GM11168 (cell line): Measurements from ENCODE around the gene PCBP3.
"Not testable (repeated sequence)": the region's sequence is repeated elsewhere in the genome, so short reads cannot be mapped to it uniquely, and the experiment has no call there.

ENCODE experiments used
- in situ Hi-C: fragments of 300-500 bp; cut with MboI; formaldehyde crosslinking; loops from one replicate; pipeline ENCODE4 v1.12.0; 2022; ENCODE audit warnings: low sequenced_read_pairs; ENCODE audit not compliant: unreplicated experiment

PCBP3 gene

GRCh38 chr21:45661913-45662622 is 18.5 kb downstream of the PCBP3 start:
- in situ Hi-C loops = not testable (repeated sequence)

DNA sequence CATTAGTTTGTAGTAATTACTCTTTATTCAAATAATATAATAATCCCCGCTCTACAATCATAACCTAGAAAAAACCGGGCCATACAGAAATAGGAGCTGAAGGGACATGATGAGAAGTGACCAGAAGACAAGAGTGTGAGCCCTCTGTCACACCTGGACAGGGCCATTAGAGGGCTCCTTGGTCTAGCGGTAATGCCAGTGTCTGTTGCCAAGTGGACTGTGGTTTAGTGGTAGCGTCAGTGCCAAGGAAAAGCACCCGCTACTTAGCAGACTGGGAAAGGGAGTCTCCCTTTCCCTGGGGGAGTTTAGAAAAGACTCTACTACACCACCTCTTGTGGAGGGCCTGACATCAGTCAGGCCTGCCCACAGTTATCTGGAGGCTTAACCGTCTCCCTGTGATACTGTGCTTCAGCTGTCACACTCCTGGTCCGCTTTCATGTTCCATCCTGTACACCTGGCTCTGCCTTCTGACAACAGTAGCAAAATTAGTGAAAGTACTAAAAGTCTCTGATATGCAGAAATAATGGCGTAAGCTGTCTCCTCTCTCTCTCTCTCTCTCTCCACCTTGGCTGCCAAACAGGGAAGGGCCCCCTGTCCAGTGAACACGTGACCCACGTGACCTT is 19.2 kb downstream of the PCBP3 start:
- in situ Hi-C loops = not testable (repeated sequence)

GRCh38 chr21:45669382-45669781 is 25.9 kb downstream of the PCBP3 start:
- in situ Hi-C loops = no loop called here

DNA sequence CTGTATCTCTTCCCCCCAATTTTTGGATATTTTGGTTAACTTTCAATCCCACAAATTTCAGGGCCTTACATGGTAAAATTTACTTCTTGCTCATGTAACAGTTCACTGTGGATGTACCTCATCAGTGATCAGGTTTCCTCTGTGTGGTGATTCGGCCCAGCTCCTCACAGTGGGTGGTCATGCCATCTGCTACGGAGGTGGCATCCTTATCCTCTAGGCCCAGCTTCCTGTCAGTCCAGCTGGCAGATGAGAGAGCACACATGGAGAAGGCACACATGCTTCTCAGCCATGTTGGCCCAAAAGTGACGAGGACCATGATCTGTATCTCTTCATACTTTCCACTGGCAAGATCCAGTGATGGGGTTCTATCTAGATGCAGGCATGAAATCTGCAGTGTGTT is 27.2 kb downstream of the PCBP3 start:
- in situ Hi-C loops = no loop called here

GRCh38 chr21:45678790-45679189 is 35.3 kb downstream of the PCBP3 start:
- in situ Hi-C loops = not testable (repeated sequence)

DNA sequence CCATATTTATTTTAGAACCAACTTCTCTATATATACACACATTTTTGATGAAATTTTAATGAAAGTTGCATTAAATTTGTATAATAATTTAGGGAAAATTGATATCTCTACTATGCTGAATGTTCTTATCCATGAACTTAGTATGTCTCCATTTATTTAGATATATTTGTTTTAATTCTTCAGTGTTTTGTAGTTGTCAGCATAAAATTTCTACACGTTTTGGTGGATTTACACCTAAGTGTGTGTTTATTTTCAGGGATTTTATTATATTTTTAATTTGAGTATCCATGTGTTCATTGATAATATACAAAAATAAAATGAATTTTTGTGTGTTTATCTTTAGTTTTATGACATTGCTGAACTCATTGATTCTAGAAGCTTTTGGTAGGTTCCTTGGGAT is 36.7 kb downstream of the PCBP3 start:
- in situ Hi-C loops = no loop called here

GRCh38 chr21:45695086-45695485 is 51.6 kb downstream of the PCBP3 start:
- in situ Hi-C loops = no loop called here

GRCh38 chr21:45698493-45699184 is 55.1 kb downstream of the PCBP3 start:
- in situ Hi-C loops = no loop called here

DNA sequence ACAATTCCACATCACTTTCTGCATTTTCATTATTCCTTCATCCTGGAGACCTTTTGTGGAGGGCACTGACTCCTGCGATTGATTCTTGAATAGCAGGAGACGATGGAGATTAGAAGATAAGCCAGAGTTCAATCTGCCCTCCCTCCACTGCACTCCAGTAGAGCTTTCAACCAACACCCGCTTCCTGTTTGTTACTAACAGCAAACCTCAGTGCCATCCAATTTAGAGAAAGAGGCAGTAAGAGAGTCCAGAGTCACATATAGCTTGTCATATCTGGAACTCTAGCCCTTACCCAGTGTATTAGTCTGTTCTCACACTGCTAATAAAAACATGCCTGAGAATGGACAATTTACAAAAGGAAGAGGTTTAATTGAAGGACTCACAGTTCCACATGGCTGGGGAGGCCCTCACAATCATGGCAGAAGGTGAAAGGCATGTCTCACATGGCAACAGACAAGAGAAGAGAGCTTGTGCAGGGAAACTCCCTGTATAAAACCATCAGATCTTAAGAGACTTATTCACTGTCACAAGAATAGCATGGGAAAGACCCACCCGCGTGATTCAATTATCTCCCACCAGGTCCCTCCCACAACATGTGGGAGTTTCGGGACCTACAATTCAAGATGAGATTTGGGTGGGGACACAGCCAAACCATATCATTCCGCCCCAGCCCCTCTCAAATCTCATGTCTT is 55.9 kb downstream of the PCBP3 start:
- in situ Hi-C loops = no loop called here

DNA sequence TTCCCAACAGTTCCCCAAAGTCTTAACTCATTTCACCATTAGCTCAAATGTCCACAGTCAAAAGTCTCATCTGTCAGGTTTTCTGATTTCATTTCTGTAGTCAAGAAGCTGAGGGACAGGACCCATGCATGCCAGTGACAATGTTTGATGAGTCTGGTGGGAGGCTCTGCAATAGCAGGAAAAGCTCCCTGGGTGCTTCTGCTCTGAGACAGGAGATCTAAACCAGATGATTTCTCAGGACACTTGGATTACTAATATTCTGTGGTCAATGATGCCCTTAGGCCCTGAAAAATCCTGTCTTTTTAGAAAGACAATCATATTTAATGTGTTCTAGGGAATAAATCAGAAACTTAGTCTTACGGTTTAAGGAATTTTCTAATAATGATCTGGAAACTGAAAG is 56.4 kb downstream of the PCBP3 start:
- in situ Hi-C loops = no loop called here

- in situ Hi-C loops = no loop called here
Measured at GRCh38 chr21:45700461-45700860, 56.9 kb downstream of the PCBP3 start.

DNA sequence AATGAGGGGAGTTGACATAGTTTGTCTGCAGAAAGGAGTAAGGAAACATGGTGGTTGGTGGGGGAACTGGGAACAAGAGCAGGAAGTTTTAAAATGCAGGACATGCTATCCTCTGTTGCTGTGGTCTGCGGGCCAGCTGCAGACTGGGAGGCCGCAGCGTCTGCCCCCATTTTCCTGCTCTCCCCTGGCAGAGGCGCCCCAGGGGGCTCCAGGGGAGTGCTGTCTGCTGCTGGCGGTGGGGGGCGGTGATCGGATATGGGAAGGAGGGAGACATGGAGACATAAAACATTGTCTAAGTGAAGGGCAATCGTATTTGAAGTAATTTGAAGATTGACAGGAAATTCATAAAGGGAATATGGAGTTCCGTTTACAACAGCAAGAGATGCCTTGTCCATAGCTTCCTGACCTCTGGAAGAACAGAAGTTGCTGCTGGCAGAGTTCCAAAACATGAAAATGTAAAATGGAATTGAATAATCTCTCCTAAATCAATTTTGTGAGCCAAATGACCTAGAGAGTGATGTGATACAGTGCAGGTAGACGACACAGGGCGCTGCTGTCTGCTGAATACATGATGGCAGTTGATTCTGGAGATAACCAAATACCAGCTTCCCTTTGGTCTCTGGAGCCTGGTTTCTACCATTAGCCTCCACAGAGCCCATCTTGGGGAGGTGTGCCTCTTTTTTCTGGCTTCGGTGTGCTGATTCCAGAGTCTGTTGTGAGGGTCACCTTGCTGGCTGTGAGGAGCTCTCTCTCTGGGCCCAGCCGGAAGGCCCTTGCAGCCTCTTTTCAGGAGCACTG is 61.0 kb downstream of the PCBP3 start:
- in situ Hi-C loops = no loop called here

DNA sequence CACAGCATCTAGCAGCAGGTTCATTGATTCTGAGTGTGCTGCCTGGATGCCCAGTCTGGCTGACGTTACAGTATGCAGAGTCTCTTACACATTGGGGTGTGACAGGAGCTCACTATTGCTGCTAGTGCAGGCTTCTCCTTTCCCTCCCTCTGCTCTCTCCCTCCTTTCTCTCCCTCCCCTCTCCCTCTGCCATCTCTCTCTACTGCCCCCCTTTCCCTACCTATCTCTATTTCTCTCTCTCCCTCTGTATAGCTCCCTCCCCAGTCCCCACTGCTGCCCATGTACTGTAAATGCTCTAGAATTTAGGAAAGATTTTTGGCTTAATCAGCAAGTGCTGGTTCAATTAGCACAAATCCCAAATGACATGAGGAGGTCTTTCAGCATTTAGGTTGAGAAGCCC is 62.8 kb downstream of the PCBP3 start:
- in situ Hi-C loops = no loop called here

DNA sequence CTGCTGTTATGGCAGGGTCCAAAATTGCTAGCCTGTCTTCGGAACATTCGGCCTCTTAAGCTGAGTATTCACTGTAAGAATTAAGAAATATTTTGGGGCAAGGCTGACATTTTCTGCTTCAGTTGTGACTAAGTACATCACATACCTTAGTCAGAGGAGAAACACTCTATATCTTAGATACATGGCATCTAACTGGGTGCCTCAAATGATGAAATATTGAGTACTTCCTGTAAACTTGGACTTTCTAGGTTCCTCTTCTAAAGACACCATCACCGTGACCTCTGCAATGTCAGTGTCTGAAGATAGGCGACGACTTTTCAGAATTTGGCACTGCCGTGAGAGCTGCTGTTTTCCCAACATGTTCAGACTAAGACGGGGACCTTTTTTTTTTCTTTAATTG is 65.6 kb downstream of the PCBP3 start:
- in situ Hi-C loops = no loop called here

GRCh38 chr21:45709696-45710268 is 66.3 kb downstream of the PCBP3 start:
- in situ Hi-C loops = no loop called here

- in situ Hi-C loops = not testable (repeated sequence)
Measured at GRCh38 chr21:45710306-45710705, 66.8 kb downstream of the PCBP3 start.

DNA sequence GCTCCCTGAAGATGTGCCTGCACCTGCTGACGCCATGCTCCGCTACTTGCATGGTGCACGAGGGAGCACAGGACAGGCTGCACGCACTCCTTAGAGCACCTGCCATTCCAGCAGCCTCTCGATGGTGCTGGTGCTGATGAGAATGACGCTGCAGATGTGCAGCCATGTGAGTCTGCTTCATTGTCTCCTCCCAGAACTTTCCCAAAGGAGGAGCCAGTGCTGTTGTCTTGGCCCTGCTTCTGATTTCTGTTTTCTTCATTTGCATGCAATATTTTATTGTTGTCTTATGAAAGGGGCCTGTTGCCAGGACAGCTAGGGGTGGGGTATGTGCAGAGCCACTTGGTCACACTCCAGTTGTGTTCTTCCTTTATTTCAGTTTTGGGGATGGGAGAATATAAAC is 70.1 kb downstream of the PCBP3 start:
- in situ Hi-C loops = no loop called here

DNA sequence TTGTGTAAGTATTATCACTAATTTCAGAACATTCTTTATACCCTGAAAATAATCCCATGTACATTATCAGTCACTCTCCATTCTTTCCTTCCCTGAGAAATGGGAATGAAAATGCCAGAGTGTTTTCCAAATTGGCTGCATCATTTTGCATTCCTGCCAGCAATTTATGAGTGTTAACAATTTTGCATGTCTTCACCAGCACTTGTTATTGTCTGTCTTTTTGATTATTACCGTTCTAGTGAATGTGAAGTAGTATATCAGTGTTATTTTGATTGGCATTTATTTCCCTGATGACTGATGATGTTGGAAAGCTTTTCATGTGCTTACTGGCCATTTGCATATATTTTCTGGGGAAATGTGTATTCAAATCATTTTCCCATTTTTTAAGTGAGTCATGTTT is 71.9 kb downstream of the PCBP3 start:
- in situ Hi-C loops = no loop called here

DNA sequence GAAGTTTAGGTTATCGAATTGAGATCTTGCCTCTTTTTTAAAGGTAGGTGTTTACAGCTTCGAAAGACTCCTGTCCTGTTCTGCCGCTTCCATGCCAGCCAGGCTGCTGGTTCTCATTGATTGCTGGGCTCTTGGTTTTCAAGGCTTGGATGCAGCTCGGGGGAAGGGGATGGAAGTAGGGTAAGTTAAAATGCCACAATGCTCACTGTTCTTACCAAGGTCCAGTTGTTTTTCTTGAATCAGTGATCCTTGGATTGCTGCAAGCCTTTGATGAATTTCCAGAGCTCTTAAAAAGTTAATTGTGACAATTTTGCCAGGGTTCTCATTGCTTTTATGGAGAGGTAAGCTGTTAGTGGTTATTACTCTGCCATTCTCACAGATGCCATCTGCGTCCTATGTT is 74.9 kb downstream of the PCBP3 start:
- in situ Hi-C loops = no loop called here
